Endodermal cell (in vitro differentiated cells): ENCODE measurements around the gene DNAJC5. TPM values are rescaled to one million over a fixed set of nuclear protein-coding genes. Genes with fewer than 3 reads are reported as not detected.
A peak's percentile ranks its signal among the peaks of the same experiment; 100 is the strongest.

Source experiments
- DNase-seq: peaks from one replicate; pipeline ENCODE4 v3.0.0-alpha.2; 2017
- H3K27ac ChIP-seq: 2 replicates; pipeline ENCODE4 v1.5.1; 2013; ENCODE audit warnings: mild to moderate bottlenecking, low read depth, low read length, moderate library complexity
- H3K27me3 ChIP-seq: 2 replicates; pipeline ENCODE4 v1.6.1; 2013; ENCODE audit warnings: mild to moderate bottlenecking, low read length, moderate library complexity; ENCODE audit not compliant: insufficient read depth, control insufficient read depth, poor library complexity, severe bottlenecking
- H3K36me3 ChIP-seq: 2 replicates; pipeline ENCODE4 v1.7.0; 2013; ENCODE audit warnings: mild to moderate bottlenecking, low read length, moderate library complexity; ENCODE audit not compliant: control insufficient read depth, insufficient read depth
- H3K4me1 ChIP-seq: one replicate; pipeline ENCODE4 v1.7.0; 2013; ENCODE audit warnings: low read length; ENCODE audit not compliant: control insufficient read depth, insufficient read depth
- H3K4me3 ChIP-seq: 2 replicates; pipeline ENCODE4 v1.5.1; 2013; ENCODE audit warnings: mild to moderate bottlenecking, low read length, moderate library complexity
- H3K9ac ChIP-seq: 2 replicates; pipeline ENCODE4 v1.6.1; 2013; ENCODE audit warnings: mild to moderate bottlenecking, low read length, moderate library complexity; ENCODE audit not compliant: poor library complexity, severe bottlenecking; ENCODE audit errors: extremely low read depth
- H3K9me3 ChIP-seq: 2 replicates; pipeline ENCODE4 v1.6.1; 2013; ENCODE audit warnings: mild to moderate bottlenecking, low read length, moderate library complexity; ENCODE audit not compliant: control insufficient read depth
- H3K27ac Mint-ChIP-seq: 2 replicates; pipeline ENCODE4 v1.8.0; 2020; ENCODE audit warnings: mixed read lengths
- H3K27me3 Mint-ChIP-seq: 2 replicates; pipeline ENCODE4 v1.8.0; 2021; ENCODE audit warnings: mild to moderate bottlenecking, mixed read lengths; ENCODE audit not compliant: insufficient read depth
- H3K36me3 Mint-ChIP-seq: 2 replicates; pipeline ENCODE4 v1.8.0; 2020; ENCODE audit warnings: low read depth, mixed read lengths
- H3K4me1 Mint-ChIP-seq: 2 replicates; pipeline ENCODE4 v1.8.0; 2020; ENCODE audit warnings: mixed read lengths
- H3K4me3 Mint-ChIP-seq: 2 replicates; pipeline ENCODE4 v1.8.0; 2020; ENCODE audit warnings: mild to moderate bottlenecking, moderate library complexity, mixed read lengths
- H3K9me3 Mint-ChIP-seq: 2 replicates; pipeline ENCODE4 v1.8.0; 2020; ENCODE audit warnings: mild to moderate bottlenecking, mixed read lengths
- WGBS, 2 experiments: methylation state at CpG; one replicate each; pipeline versions ENCODE4 v1.1.5 to v1.1.7; 2013; ENCODE audit warnings: missing lambda C conversion rate in 2 of 2, mixed read lengths in 1 of 2; ENCODE audit not compliant: insufficient coverage in 1 of 2, insufficient read length in 1 of 2; 5-methylcytosine and 5-hydroxymethylcytosine counted together
- total RNA-seq, 2 donors: library from RNA; stranded (reverse); fragmentation: NEBNext Ultra II Directional in 1 of 2; extraction: Animal tissue kit (Norgen Biotek cat#: 25700) in 1 of 2; gene quantifications; 2 replicates in 1 of 2; 3 replicates in 1 of 2; pipeline ENCODE4 v1.2.1, GENCODE V29; 2021
- TF ChIP-seq, protein P1 (sequence below): fragments of 200-600 bp; sonication (generic); conservative IDR thresholded peaks from 2 replicates; pipeline ENCODE4 v1.5.0; 2021; ENCODE audit warnings: antibody characterized with exemption, mild to moderate bottlenecking

Gene DNAJC5
- total RNA-seq, 2 donors from 2014 or later: 25.8 to 26.8 TPM

DNA sequence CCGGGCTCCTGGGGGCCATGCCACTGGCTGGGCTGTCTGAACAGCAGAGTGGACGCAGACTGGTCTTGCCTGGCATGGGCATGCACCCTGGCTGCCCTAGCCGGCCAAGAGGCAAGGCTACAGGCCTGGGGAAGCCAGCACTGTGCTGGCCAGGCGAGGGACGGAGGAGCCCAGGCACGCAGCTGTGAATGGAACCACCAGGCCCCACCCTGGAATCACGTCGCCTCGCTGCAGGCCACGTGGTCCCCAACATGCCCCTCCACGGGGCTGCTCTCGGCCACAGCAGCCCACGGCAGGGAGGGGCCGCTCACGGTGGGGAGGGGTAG, 57.2 kb downstream of the DNAJC5 start:
- peaks cover 3% of the 10 kb centered on the region for H3K9me3 Mint-ChIP-seq
- no peak overlapping the region for H3K4me3 Mint-ChIP-seq
- H3K9me3 ChIP-seq: no peaks in the 10 kb centered on the region
- H3K27ac Mint-ChIP-seq: no peak overlapping the region
- H3K27me3 ChIP-seq: no peaks in the 10 kb centered on the region
- DNase-seq: no peak
- no peaks in the 10 kb centered on the region for H3K27me3 Mint-ChIP-seq
- no peak overlapping the region for H3K4me3 ChIP-seq
- TF ChIP-seq, protein P1, sequence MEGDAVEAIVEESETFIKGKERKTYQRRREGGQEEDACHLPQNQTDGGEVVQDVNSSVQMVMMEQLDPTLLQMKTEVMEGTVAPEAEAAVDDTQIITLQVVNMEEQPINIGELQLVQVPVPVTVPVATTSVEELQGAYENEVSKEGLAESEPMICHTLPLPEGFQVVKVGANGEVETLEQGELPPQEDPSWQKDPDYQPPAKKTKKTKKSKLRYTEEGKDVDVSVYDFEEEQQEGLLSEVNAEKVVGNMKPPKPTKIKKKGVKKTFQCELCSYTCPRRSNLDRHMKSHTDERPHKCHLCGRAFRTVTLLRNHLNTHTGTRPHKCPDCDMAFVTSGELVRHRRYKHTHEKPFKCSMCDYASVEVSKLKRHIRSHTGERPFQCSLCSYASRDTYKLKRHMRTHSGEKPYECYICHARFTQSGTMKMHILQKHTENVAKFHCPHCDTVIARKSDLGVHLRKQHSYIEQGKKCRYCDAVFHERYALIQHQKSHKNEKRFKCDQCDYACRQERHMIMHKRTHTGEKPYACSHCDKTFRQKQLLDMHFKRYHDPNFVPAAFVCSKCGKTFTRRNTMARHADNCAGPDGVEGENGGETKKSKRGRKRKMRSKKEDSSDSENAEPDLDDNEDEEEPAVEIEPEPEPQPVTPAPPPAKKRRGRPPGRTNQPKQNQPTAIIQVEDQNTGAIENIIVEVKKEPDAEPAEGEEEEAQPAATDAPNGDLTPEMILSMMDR: no peak
- H3K27ac ChIP-seq: no peak overlapping the region
- H3K9ac ChIP-seq: no peak overlapping the region
- 83 to 94% methylated on average over 8 to 15 of the region's 15 CpGs for WGBS, 2 experiments
- no peaks in the 10 kb centered on the region for H3K36me3 ChIP-seq
- H3K4me1 ChIP-seq: peaks cover 7% of the 10 kb centered on the region
- H3K36me3 Mint-ChIP-seq: peaks cover 6% of the 10 kb centered on the region
- peaks cover 24% of the 10 kb centered on the region for H3K4me1 Mint-ChIP-seq

DNA sequence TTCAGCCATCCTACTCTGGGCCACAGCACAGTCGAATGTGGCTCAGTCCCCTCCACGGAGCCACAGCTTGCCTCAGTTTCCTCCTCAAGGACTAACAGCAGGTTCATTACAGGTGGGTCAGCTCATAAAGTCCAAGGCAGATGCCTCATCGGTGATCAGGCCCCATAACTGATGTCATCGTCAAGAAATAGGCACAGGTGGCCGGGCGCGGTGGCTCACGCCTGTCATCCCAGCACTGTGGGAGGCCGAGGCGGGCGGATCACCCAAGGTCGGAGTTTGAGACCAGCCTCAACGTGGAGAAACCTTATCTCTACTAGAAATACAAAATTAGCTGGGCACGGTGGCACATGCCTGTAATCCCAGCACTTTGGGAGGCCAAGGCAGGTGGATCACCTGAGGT, 57.8 kb downstream of the DNAJC5 start:
- Histone ChIP-seq H3K27me3 (no peaks in the 10 kb centered on the region), H3K4me3 (no peak overlapping the region), H3K36me3 (no peaks in the 10 kb centered on the region), H3K27ac (no peak overlapping the region), H3K4me1 (peaks cover 7% of the 10 kb centered on the region), H3K9me3 (no peaks in the 10 kb centered on the region), H3K9ac (no peak overlapping the region)
- peaks cover 6% of the 10 kb centered on the region for H3K36me3 Mint-ChIP-seq
- H3K4me1 Mint-ChIP-seq: peaks cover 25% of the 10 kb centered on the region
- no peak overlapping the region for H3K4me3 Mint-ChIP-seq
- H3K27ac Mint-ChIP-seq: no peak overlapping the region
- 95 to 96% methylated on average over 13 to 14 of the region's 14 CpGs for WGBS, 2 experiments
- DNase-seq: no peak
- TF ChIP-seq, protein P1: no peak
- H3K9me3 Mint-ChIP-seq: peaks cover 3% of the 10 kb centered on the region
- H3K27me3 Mint-ChIP-seq: no peaks in the 10 kb centered on the region

DNA sequence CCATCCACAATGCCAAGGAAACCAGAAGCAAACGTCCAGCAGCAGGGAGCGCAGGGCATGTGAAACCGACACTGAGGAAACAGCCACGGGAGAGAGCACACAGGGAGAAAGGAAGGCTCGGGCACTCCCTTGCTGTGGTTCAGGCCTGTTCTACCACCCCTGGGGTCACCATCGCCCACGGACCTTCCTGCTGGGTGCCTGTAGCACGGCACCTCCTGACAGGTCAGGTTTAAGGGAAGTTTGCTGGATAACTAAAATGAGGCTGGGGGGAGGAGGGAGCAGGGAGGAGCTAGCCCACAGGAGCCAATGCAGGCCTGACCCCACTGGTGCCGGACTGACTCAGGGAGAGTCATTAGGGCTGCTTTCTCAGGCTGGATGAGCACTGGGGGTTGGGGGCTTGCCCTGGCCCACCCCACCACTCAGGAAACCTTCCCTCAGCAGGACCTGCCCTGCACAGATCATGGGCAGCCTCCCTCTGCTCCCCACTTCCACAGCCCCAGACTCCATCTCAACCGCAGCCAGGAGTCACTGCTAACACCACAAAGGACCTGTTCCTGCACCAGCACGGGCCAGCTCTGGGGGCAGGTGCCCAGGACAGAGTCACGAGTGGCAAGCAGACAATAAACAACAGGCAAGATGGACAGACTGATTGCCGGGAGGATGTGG, 59.0 kb downstream of the DNAJC5 start:
- H3K4me1 Mint-ChIP-seq: peaks cover 31% of the 10 kb centered on the region
- no peaks in the 10 kb centered on the region for H3K9me3 Mint-ChIP-seq
- no peak overlapping the region for H3K9ac ChIP-seq
- H3K9me3 ChIP-seq: no peaks in the 10 kb centered on the region
- TF ChIP-seq, protein P1: no peak
- H3K36me3 ChIP-seq: peaks cover 6% of the 10 kb centered on the region
- H3K27me3 Mint-ChIP-seq: no peaks in the 10 kb centered on the region
- peaks cover 14% of the 10 kb centered on the region for H3K4me1 ChIP-seq
- H3K36me3 Mint-ChIP-seq: peaks cover 4% of the 10 kb centered on the region
- 90 to 92% methylated on average over 7 to 13 of the region's 13 CpGs for WGBS, 2 experiments
- no peak overlapping the region for H3K27ac ChIP-seq
- H3K4me3 ChIP-seq: no peak overlapping the region
- DNase-seq: no peak
- peak overlapping the region; percentile 71 for H3K4me3 Mint-ChIP-seq
- H3K27ac Mint-ChIP-seq: peak overlapping the region; percentile 31
- no peaks in the 10 kb centered on the region for H3K27me3 ChIP-seq
